HG03066 (cell line): Measurements from ENCODE around the gene AFM.
"Not testable (repeated sequence)": the region's sequence is repeated elsewhere in the genome, so short reads cannot be mapped to it uniquely, and the experiment has no call there.

Source experiments
- ATAC-seq: cut with Tn5 transposase; IDR thresholded peaks from one replicate; pipeline ENCODE4 v1.9.1; 2021; ENCODE audit warnings: low read depth; ENCODE audit not compliant: unreplicated experiment

AFM gene

GRCh38 chr4:73501664-73502265 is 20.2 kb downstream of the AFM start:
- no peak for ATAC-seq

GRCh38 chr4:73505567-73505966 is 24.0 kb downstream of the AFM start:
- ATAC-seq, result no peak

- no peak for ATAC-seq
Observed at GRCh38 chr4:73507541-73507940, 26.0 kb downstream of the AFM start.

- ATAC-seq, result no peak
Observed at GRCh38 chr4:73508651-73509050, 27.1 kb downstream of the AFM start.

- no peak for ATAC-seq
Observed at GRCh38 chr4:73518340-73518739, 36.8 kb downstream of the AFM start.

GRCh38 chr4:73520821-73521220 is 39.3 kb downstream of the AFM start:
- no peak for ATAC-seq

- no peak for ATAC-seq
Observed at GRCh38 chr4:73523126-73523525, 41.6 kb downstream of the AFM start.

GRCh38 chr4:73525611-73526010 is 44.1 kb downstream of the AFM start:
- ATAC-seq, result no peak

- ATAC-seq, result peak; percentile 81
Observed at GRCh38 chr4:73527196-73527595, 45.7 kb downstream of the AFM start.

- ATAC-seq, result no peak
Observed at GRCh38 chr4:73528171-73528570, 46.6 kb downstream of the AFM start.

- ATAC-seq, result no peak
Observed at GRCh38 chr4:73533515-73534422, 52.2 kb downstream of the AFM start.

- ATAC-seq, result no peak
Observed at GRCh38 chr4:73538162-73538561, 56.6 kb downstream of the AFM start.

GRCh38 chr4:73539386-73539785 is 57.8 kb downstream of the AFM start:
- ATAC-seq, result no peak

- ATAC-seq, result no peak
Observed at GRCh38 chr4:73540826-73541225, 59.3 kb downstream of the AFM start.

GRCh38 chr4:73541251-73541650 is 59.7 kb downstream of the AFM start:
- no peak for ATAC-seq

GRCh38 chr4:73544620-73545019 is 63.1 kb downstream of the AFM start:
- ATAC-seq, result no peak

GRCh38 chr4:73550865-73551264 is 69.3 kb downstream of the AFM start:
- not testable (repeated sequence) for ATAC-seq
